Measurements from ENCODE around the gene CNIH4. TPM values are rescaled to one million over a fixed set of nuclear protein-coding genes. Genes with fewer than 3 reads are reported as not detected.

Gene CNIH4
- total and polyA plus RNA-seq, 2 of the 4 experiments (the other 2 are of a cell fraction) = 29.7 to 73.1 TPM

- Histone ChIP-seq H2AFZ (replicated peaks; ENCODE audit: low read length, poor library complexity) (no peak overlapping the region), H3K4ac (ENCODE audit: low read depth, low read length) (no peak overlapping the region), H3K9ac (ENCODE audit: low read depth, low read length) (no peak overlapping the region), H3K27me3 (ENCODE audit: control insufficient read depth, insufficient read depth, low read length) (no peaks in the 10 kb centered on the region), H4K5ac (ENCODE audit: low read depth, low read length) (no peak overlapping the region), H4K8ac (ENCODE audit: low read depth in 2 of 2, low read length in 2 of 2) (no peak overlapping the region), H3K27ac (ENCODE audit: insufficient read depth, low read length) (no peak overlapping the region), H3K56ac (ENCODE audit: extremely low read depth, insufficient read depth, low read length) (no peak overlapping the region), H2BK120ac (ENCODE audit: low read depth, low read length) (no peak overlapping the region), H3K4me1 (ENCODE audit: control insufficient read depth, insufficient read depth, low read length) (peaks cover 9% of the 10 kb centered on the region), H2AK5ac (ENCODE audit: low read depth, low read length) (no peak overlapping the region), H4K91ac (ENCODE audit: insufficient read depth, low read depth, low read length) (no peak overlapping the region), H3K36me3 (ENCODE audit: control insufficient read depth, insufficient read depth, low read length) (peaks cover 22% of the 10 kb centered on the region), H3K9me3 (ENCODE audit: control insufficient read depth, insufficient read depth, low read length) (no peaks in the 10 kb centered on the region), H2BK5ac (ENCODE audit: low read depth, low read length, poor library complexity, severe bottlenecking) (no peak overlapping the region), H4K20me1 (ENCODE audit: insufficient read depth, low read length) (peaks cover 25% of the 10 kb centered on the region), H3K4me3 (ENCODE audit: insufficient read depth, low read depth, low read length) (no peak overlapping the region), H2BK20ac (ENCODE audit: low read depth, low read length) (no peak overlapping the region), H3K18ac (ENCODE audit: low read depth, low read length) (no peak overlapping the region), H2BK15ac (ENCODE audit: low read depth, low read length) (no peak overlapping the region), H3K14ac (replicated peaks; ENCODE audit: low read depth, low read length) (no peak overlapping the region), H3K4me2 (ENCODE audit: low read depth, low read length) (no peak overlapping the region), H3K23ac (ENCODE audit: low read depth, low read length) (no peak overlapping the region), H3K9me1 (ENCODE audit: insufficient read depth, low read length) (peaks cover 9% of the 10 kb centered on the region), H2AK9ac (replicated peaks; ENCODE audit: low read depth, low read length, poor library complexity) (no peak overlapping the region), H3K79me1 (ENCODE audit: low read depth in 1 of 2, low read length in 2 of 2) (peaks cover 0 to 13% of the 10 kb centered on the region in 2 experiments; a peak in 2 of 4 replicates)
- BruUV-seq (replicated peaks) = no TSS peak
- no peak for TF ChIP-seq CEBPB (IDR thresholded peaks at IDR 0.05; ENCODE audit: low read depth, low read length)
- no peak for TF ChIP-seq NFE2L2 (IDR thresholded peaks at IDR 0.05; ENCODE audit: low read depth, low read length)
- TF ChIP-seq MAZ (IDR thresholded peaks at IDR 0.05; ENCODE audit: borderline replicate concordance, low read depth, low read length) = no peak
- TF ChIP-seq MAFK (IDR thresholded peaks at IDR 0.05; ENCODE audit: low read depth, low read length) = no peak
- no peak for TF ChIP-seq RFX5 (IDR thresholded peaks at IDR 0.05; ENCODE audit: low read depth, low read length)
- no peak for TF ChIP-seq RCOR1 (IDR thresholded peaks at IDR 0.05; ENCODE audit: insufficient replicate concordance, low read length)
- TF ChIP-seq ELK1 (IDR thresholded peaks at IDR 0.05; ENCODE audit: borderline replicate concordance, low read depth, low read length) = no peak
- DNase-seq (no peak), ATAC-seq (ENCODE audit: low read depth) (no peak)
- POLR2A ChIA-PET (ENCODE audit: unreplicated experiment) = no interaction called here
- CTCF ChIA-PET = no interaction called here
- WGBS, 2 experiments (ENCODE audit: extremely low coverage in 2 of 2, insufficient read length in 1 of 2) = no CpG with 5 or more reads among the region's 4 CpGs
- dilution Hi-C loops (cut with HindIII; ENCODE audit: low sequenced_read_pairs, unreplicated experiment) (no loop called here), in situ Hi-C loops (cut with MboI; ENCODE audit: low sequenced_read_pairs) (no loop called here), intact Hi-C loops (cut with micrococcal nuclease) (no loop called here)
Measured at GRCh38 chr1:224380003-224380402, 23.3 kb downstream of the CNIH4 start.
